ENCODE results near the gene AFAP1. TPM values are rescaled to one million over a fixed set of nuclear protein-coding genes. Genes with fewer than 3 reads are reported as not detected.

AFAP1 gene
- total RNA-seq, 1 donor from 2014 or later, result 28.7 TPM

DNA sequence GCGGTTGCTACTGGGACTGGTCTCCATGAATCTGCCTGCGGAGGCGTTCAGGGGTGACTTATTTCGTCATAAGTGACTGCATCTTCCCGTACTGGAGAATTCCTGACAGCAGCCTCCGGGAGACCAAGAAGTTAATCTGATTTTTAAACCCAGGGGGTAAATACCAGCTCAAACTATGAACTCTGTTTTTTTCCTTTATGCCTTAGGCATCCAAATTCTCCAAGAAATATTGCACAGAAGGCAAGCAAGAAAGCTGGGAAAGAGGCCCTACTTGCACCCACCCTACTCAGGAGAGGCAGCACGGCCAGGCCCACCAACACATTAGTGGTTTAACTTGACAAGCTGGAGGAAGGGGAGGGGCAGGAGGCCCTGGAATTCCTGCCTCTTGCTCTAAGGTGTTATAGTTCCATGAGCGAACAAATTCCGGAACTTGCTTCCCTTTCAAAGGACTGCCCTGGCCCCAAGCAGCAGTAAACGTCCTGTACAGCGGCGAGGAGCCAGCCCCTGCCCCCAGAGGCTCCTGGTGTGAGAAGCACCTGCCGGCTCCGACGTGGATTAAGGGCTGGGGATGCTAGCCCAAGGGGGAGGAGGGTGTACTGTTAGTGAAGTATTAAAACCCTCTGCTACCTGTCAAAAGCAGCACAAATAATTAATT is 177.2 kb downstream of the AFAP1 start:
- TF ChIP-seq, protein P1, sequence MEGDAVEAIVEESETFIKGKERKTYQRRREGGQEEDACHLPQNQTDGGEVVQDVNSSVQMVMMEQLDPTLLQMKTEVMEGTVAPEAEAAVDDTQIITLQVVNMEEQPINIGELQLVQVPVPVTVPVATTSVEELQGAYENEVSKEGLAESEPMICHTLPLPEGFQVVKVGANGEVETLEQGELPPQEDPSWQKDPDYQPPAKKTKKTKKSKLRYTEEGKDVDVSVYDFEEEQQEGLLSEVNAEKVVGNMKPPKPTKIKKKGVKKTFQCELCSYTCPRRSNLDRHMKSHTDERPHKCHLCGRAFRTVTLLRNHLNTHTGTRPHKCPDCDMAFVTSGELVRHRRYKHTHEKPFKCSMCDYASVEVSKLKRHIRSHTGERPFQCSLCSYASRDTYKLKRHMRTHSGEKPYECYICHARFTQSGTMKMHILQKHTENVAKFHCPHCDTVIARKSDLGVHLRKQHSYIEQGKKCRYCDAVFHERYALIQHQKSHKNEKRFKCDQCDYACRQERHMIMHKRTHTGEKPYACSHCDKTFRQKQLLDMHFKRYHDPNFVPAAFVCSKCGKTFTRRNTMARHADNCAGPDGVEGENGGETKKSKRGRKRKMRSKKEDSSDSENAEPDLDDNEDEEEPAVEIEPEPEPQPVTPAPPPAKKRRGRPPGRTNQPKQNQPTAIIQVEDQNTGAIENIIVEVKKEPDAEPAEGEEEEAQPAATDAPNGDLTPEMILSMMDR (IDR thresholded peaks at IDR 0.05), result no peak
- intact Hi-C loops (cut with DNase I), result loop anchor here (5.0 kb wide), 1 partner anchor 40 kb away; no protein-coding TSS in a partner anchor
- no peak for DNase-seq
- H3K27me3 ChIP-seq, result no peaks in the 10 kb centered on the region
- no peak for ATAC-seq
- no peak overlapping the region for H3K27ac ChIP-seq
- peaks cover 8% of the 10 kb centered on the region for H3K4me1 ChIP-seq
- H3K4me3 ChIP-seq, result no peak overlapping the region
- peaks cover 30% of the 10 kb centered on the region for H3K36me3 ChIP-seq
- H3K9me3 ChIP-seq, result no peaks in the 10 kb centered on the region

DNA sequence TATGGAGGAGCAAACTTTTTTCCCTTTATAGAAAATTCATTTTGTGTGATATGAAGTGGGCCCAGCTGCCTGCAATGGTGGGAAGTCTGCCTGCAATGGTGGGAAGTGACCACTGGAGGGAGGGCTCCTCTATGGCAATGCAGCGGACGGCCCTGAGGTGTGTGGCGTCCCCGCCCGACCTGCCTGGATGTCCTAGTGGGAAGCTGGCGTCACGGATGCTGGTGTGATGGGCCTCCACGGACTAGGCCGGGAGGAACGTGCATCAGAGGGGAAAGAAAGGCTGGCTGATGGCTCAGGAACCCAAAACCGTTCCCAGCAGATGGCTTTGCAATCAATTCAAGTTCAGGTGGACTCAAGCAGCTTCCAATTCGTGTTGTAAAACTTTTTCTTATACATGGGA is 177.9 kb downstream of the AFAP1 start:
- peak; percentile 90 for ATAC-seq
- Histone ChIP-seq H3K27ac (no peak overlapping the region), H3K4me1 (peaks cover 10% of the 10 kb centered on the region), H3K4me3 (no peak overlapping the region), H3K27me3 (no peaks in the 10 kb centered on the region), H3K9me3 (no peaks in the 10 kb centered on the region), H3K36me3 (peaks cover 30% of the 10 kb centered on the region)
- DNase-seq, result peak; percentile 86
- intact Hi-C loops (cut with DNase I), result loop anchor here (5.0 kb wide), 1 partner anchor 41 kb away; no protein-coding TSS in a partner anchor
- TF ChIP-seq, protein P1 (IDR thresholded peaks at IDR 0.05), result peak; percentile 83

DNA sequence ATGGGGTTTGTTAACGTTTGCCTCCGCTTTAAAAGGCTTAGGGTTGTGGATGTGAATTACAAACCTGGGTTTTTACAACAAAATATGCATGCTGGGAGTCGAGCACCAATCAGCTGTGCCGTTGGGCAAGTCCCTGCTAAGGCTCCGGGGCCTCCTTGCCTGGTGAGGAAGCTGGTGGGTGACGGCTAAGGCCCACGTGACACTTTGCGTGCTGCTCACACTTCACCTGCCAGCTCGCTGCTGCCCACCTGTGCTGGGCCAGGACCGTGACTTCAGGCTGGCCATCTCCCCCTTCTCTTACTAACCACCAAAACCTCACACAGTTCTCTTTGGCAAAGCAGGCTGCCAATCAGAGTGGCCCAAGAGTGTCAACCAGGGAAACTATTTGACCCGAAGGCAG is 178.3 kb downstream of the AFAP1 start:
- TF ChIP-seq, protein P1 (IDR thresholded peaks at IDR 0.05), result no peak
- Histone ChIP-seq H3K4me1 (peaks cover 10% of the 10 kb centered on the region), H3K9me3 (no peaks in the 10 kb centered on the region), H3K36me3 (peaks cover 30% of the 10 kb centered on the region), H3K27ac (no peak overlapping the region), H3K4me3 (no peak overlapping the region), H3K27me3 (no peaks in the 10 kb centered on the region)
- no peak for DNase-seq
- intact Hi-C loops (cut with DNase I), result loop anchor here (5.0 kb wide), 1 partner anchor 41 kb away; no protein-coding TSS in a partner anchor
- no peak for ATAC-seq

DNA sequence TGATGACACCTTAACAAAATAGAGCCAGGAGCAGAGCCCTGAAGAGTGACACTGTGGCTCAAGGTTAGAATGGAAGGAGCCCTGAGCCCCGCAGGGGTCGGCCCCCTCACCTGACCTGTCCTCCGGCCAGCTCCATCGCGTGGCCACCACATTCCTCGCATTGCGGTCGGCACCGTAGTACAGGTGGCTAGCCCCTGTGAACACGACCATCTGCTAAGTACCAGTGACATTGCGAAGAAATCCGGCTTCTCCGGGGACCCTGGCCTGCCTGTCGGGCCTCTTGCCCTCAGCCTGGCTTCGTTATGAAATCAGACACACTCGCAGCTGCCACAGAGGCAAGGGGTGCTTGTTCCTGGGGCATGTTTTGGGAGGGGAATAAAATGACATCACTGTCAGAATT is 179.0 kb downstream of the AFAP1 start:
- Histone ChIP-seq H3K27me3 (no peaks in the 10 kb centered on the region), H3K4me1 (peaks cover 10% of the 10 kb centered on the region), H3K4me3 (no peak overlapping the region), H3K27ac (no peak overlapping the region), H3K36me3 (peaks cover 27% of the 10 kb centered on the region), H3K9me3 (no peaks in the 10 kb centered on the region)
- TF ChIP-seq, protein P1 (IDR thresholded peaks at IDR 0.05), result no peak
- DNase-seq, result no peak
- intact Hi-C loops (cut with DNase I), result loop anchor here (5.0 kb wide), 1 partner anchor 42 kb away; no protein-coding TSS in a partner anchor
- no peak for ATAC-seq

DNA sequence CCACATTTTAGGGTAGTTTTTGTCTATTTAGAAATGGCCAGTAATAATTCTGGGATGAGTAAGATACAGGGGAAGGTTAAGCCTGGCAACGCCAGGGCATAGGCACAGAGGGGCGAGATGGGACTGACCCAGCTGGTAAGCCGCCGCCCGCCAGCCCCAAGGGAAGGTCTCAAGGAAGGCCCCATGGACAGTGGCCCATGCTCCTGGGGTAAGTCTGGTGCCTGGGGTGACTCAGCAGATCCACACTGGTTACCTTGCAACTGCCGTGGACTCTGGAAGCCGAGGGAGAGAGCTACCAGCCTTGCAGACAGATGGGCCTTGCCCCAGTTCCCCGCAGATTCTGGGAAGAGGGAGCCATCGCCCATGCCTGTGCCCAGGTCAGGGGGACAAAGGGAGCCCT is 179.4 kb downstream of the AFAP1 start:
- Histone ChIP-seq H3K27ac (no peak overlapping the region), H3K36me3 (peaks cover 23% of the 10 kb centered on the region), H3K9me3 (no peaks in the 10 kb centered on the region), H3K27me3 (no peaks in the 10 kb centered on the region), H3K4me1 (peaks cover 10% of the 10 kb centered on the region), H3K4me3 (no peak overlapping the region)
- TF ChIP-seq, protein P1 (IDR thresholded peaks at IDR 0.05), result no peak
- DNase-seq (no peak), ATAC-seq (no peak)
- intact Hi-C loops (cut with DNase I), result loop anchor here (5.0 kb wide), 1 partner anchor 42 kb away; no protein-coding TSS in a partner anchor
